Nephron (organoid): ENCODE results near the gene PLB1.

Source experiments
- H3K27ac Mint-ChIP-seq, 3 experiments: 2 replicates each; pipeline ENCODE4 v1.8.0; 2020; ENCODE audit warnings: mixed read lengths in 3 of 3, mild to moderate bottlenecking in 2 of 3, moderate library complexity in 1 of 3
- H3K27me3 Mint-ChIP-seq: 2 replicates; pipeline ENCODE4 v1.8.0; 2021; ENCODE audit warnings: low read depth, mild to moderate bottlenecking, moderate library complexity, mixed read lengths
- H3K36me3 Mint-ChIP-seq: 2 replicates; pipeline ENCODE4 v1.8.0; 2020; ENCODE audit warnings: low read depth, mixed read lengths
- H3K4me1 Mint-ChIP-seq: 2 replicates; pipeline ENCODE4 v1.8.0; 2020; ENCODE audit warnings: mixed read lengths
- H3K4me3 Mint-ChIP-seq, 3 experiments: 2 replicates each; pipeline ENCODE4 v1.8.0; 2020; ENCODE audit warnings: mild to moderate bottlenecking in 3 of 3, mixed read lengths in 3 of 3, moderate library complexity in 2 of 3
- H3K9me3 Mint-ChIP-seq: 2 replicates; pipeline ENCODE4 v1.8.0; 2020; ENCODE audit warnings: mixed read lengths
- CTCF ChIP-seq, 3 experiments: fragments of 200-600 bp; sonication (generic); IDR thresholded peaks; one replicate each; pipeline ENCODE4 v1.5.0; 2021; ENCODE audit warnings: antibody characterized with exemption in 3 of 3; ENCODE audit not compliant: unreplicated experiment in 3 of 3

PLB1 gene

GRCh38 chr2:28495551-28496250, at the start of gene PLB1:
PLB1 (plus strand) TSS chr2:28496060; CDS start chr2:28496115, 55 bp downstream.
- Mint-ChIP-seq H3K27ac (no peak within 1 kb of the TSS), H3K4me3 (no peak within 1 kb of the TSS), H3K27me3 (peaks cover 4% of the 10 kb centered on the region), H3K9me3 (no peaks in the 10 kb centered on the region), H3K36me3 (no peaks in the 10 kb centered on the region), H3K4me1 (no peaks in the 10 kb centered on the region)
- no peak for TF ChIP-seq CTCF (IDR thresholded peaks at IDR 0.05; ENCODE audit: unreplicated experiment in 3 of 3)

GRCh38 chr2:28446531-28446930, 49.3 kb upstream of the PLB1 start:
- Mint-ChIP-seq H3K27ac (no peak overlapping the region), H3K4me3 (no peak overlapping the region), H3K4me1 (no peaks in the 10 kb centered on the region), H3K9me3 (no peaks in the 10 kb centered on the region), H3K36me3 (no peaks in the 10 kb centered on the region), H3K27me3 (peaks cover 18% of the 10 kb centered on the region)
- TF ChIP-seq CTCF (IDR thresholded peaks at IDR 0.05; ENCODE audit: unreplicated experiment in 3 of 3) = no peak

GRCh38 chr2:28447086-28447485, 48.8 kb upstream of the PLB1 start:
- H3K36me3 Mint-ChIP-seq = no peaks in the 10 kb centered on the region
- no peak overlapping the region for H3K27ac Mint-ChIP-seq

GRCh38 chr2:28447943-28448792, 47.7 kb upstream of the PLB1 start:
- no peaks in the 10 kb centered on the region for H3K36me3 Mint-ChIP-seq
- no peaks in the 10 kb centered on the region for H3K4me1 Mint-ChIP-seq
- H3K9me3 Mint-ChIP-seq = no peaks in the 10 kb centered on the region
- TF ChIP-seq CTCF (IDR thresholded peaks at IDR 0.05; ENCODE audit: unreplicated experiment in 3 of 3) = no peak
- peaks cover 17% of the 10 kb centered on the region for H3K27me3 Mint-ChIP-seq
- H3K27ac Mint-ChIP-seq = no peak overlapping the region
- no peak overlapping the region for H3K4me3 Mint-ChIP-seq

More at GRCh38 chr2:28447086-28447485, 48.8 kb upstream of the PLB1 start:
- no peak overlapping the region for H3K4me3 Mint-ChIP-seq
- no peak for TF ChIP-seq CTCF (IDR thresholded peaks at IDR 0.05; ENCODE audit: unreplicated experiment in 3 of 3)
- H3K9me3 Mint-ChIP-seq = no peaks in the 10 kb centered on the region
- no peaks in the 10 kb centered on the region for H3K4me1 Mint-ChIP-seq
- H3K27me3 Mint-ChIP-seq = peaks cover 18% of the 10 kb centered on the region

- TF ChIP-seq CTCF (IDR thresholded peaks at IDR 0.05; ENCODE audit: unreplicated experiment in 3 of 3) = no peak
- no peak overlapping the region for H3K27ac Mint-ChIP-seq
- H3K9me3 Mint-ChIP-seq = no peaks in the 10 kb centered on the region
- no peaks in the 10 kb centered on the region for H3K4me1 Mint-ChIP-seq
- H3K4me3 Mint-ChIP-seq = no peak overlapping the region
- no peaks in the 10 kb centered on the region for H3K36me3 Mint-ChIP-seq
- H3K27me3 Mint-ChIP-seq = peaks cover 12% of the 10 kb centered on the region
These were observed 47.1 kb upstream of the PLB1 start for GRCh38 chr2:28448793-28449100.
